Activated CD8-positive, alpha-beta T cell treated with anti-CD3 and anti-CD28 coated beads for 36 hours (primary cell): ENCODE measurements around the gene ZNF563. TPM values are rescaled to one million over a fixed set of nuclear protein-coding genes. Genes with fewer than 3 reads are reported as not detected.

Source experiments
- ATAC-seq: fragments of 200-7000 bp; cut with Tn5 transposase; one replicate; pipeline ENCODE4 v1.10.0; 2021; ENCODE audit warnings: mild to moderate bottlenecking, moderate library complexity
- CTCF ChIA-PET: fragments of 350-600 bp; sonication (Branson Sonifier 250); formaldehyde crosslinking; loops from one replicate; lab custom pipeline; 2021; ENCODE audit warnings: antibody characterized with exemption; lab: Charles Lee
- POLR2A ChIA-PET: fragments of 350-600 bp; sonication (Branson Sonifier 250); formaldehyde crosslinking; loops from one replicate; lab custom pipeline; 2021; ENCODE audit warnings: antibody characterized with exemption; lab: Charles Lee
- DNase-seq: peaks from one replicate; pipeline ENCODE4 v3.0.0-alpha.2; 2020
- H3K27ac Mint-ChIP-seq: one replicate; pipeline ENCODE4 v1.8.0; 2021; ENCODE audit warnings: mild to moderate bottlenecking, mixed read lengths
- H3K27me3 Mint-ChIP-seq: one replicate; pipeline ENCODE4 v1.8.0; 2021; ENCODE audit warnings: mixed read lengths
- H3K36me3 Mint-ChIP-seq: one replicate; pipeline ENCODE4 v1.8.0; 2021; ENCODE audit warnings: low read depth, mixed read lengths
- H3K4me1 Mint-ChIP-seq: one replicate; pipeline ENCODE4 v1.8.0; 2021; ENCODE audit warnings: low read depth, mixed read lengths
- H3K4me3 Mint-ChIP-seq: one replicate; pipeline ENCODE4 v1.8.0; 2021; ENCODE audit warnings: mild to moderate bottlenecking, moderate library complexity, mixed read lengths
- H3K9me3 Mint-ChIP-seq: one replicate; pipeline ENCODE4 v1.8.0; 2021; ENCODE audit warnings: mixed read lengths
- CTCF ChIP-seq: fragments of 200-600 bp; IDR thresholded peaks from one replicate; pipeline ENCODE4 v1.8.0; 2022; ENCODE audit warnings: antibody characterized with exemption, mild to moderate bottlenecking
- intact Hi-C: fragments of 100-400 bp; cut with micrococcal nuclease; formaldehyde crosslinking; loops from one replicate; pipeline ENCODE4 v1.10.0; 2022
- total RNA-seq, 2 experiments: library from RNA; stranded (reverse); gene quantifications; one replicate each; pipeline ENCODE4 v1.2.3, GENCODE V29; 2021

ZNF563 gene
- total RNA-seq, 2 experiments from 2014 or later, result 6.0 to 7.1 TPM

GRCh38 chr19:12287958-12288500 lies 45.4 kb downstream of the ZNF563 start:
- POLR2A ChIA-PET, result no interaction called here

GRCh38 chr19:12284631-12285030 lies 48.8 kb downstream of the ZNF563 start:
- Mint-ChIP-seq H3K27me3 (no peaks in the 10 kb centered on the region), H3K36me3 (peaks cover 20% of the 10 kb centered on the region), H3K4me1 (peaks cover 47% of the 10 kb centered on the region), H3K4me3 (no peak overlapping the region), H3K9me3 (no peaks in the 10 kb centered on the region), H3K27ac (no peak overlapping the region)
- intact Hi-C loops, result no loop called here
- DNase-seq (no peak), ATAC-seq (no peak)
- no peak for TF ChIP-seq CTCF
- CTCF ChIA-PET, result no interaction called here
- POLR2A ChIA-PET, result no interaction called here

More at GRCh38 chr19:12287958-12288500, 45.4 kb downstream of the ZNF563 start:
- CTCF ChIA-PET, result no interaction called here
- ATAC-seq (no peak), DNase-seq (no peak)
- Mint-ChIP-seq H3K4me1 (peaks cover 41% of the 10 kb centered on the region), H3K9me3 (no peaks in the 10 kb centered on the region), H3K36me3 (peaks cover 23% of the 10 kb centered on the region), H3K27ac (peak overlapping the region; percentile 52), H3K4me3 (no peak overlapping the region), H3K27me3 (no peaks in the 10 kb centered on the region)
- intact Hi-C loops, result no loop called here
- no peak for TF ChIP-seq CTCF

DNA sequence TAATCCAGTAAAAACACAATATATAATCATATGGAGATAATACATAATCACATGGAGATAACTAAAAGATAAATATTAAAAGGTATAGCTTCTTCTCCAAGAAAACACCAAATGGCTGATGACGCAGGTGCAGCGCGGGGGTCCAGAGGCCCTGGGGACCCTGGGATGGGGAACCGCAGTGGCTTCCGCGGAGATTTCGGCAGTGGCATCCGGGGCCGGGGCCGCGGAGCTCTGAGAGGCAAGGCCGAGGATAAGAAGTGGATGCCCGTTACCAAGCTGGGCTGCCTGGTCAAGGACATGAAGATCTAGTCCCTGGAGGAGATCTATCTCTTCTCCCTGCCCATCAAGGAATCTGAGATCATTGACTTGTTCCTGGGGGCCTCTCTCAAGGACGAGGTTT lies 49.2 kb downstream of the ZNF563 start:
- Mint-ChIP-seq H3K27me3 (no peaks in the 10 kb centered on the region), H3K36me3 (peaks cover 21% of the 10 kb centered on the region), H3K9me3 (no peaks in the 10 kb centered on the region), H3K4me3 (no peak overlapping the region), H3K27ac (no peak overlapping the region), H3K4me1 (peaks cover 47% of the 10 kb centered on the region)
- TF ChIP-seq CTCF, result no peak
- ATAC-seq, result no peak
- no peak for DNase-seq
- ChIA-PET CTCF (interaction anchor here (1.6 kb wide), 1 partner anchor 10 kb away, joined by 4 read pairs; no protein-coding TSS in a partner anchor), POLR2A (no interaction called here)
- intact Hi-C loops, result no loop called here

- DNase-seq (no peak), ATAC-seq (no peak)
- H3K27ac Mint-ChIP-seq, result no peak overlapping the region
- H3K4me1 Mint-ChIP-seq, result peaks cover 46% of the 10 kb centered on the region
- POLR2A ChIA-PET, result interaction anchor here (1.1 kb wide), 1 partner anchor 115 kb away, joined by 3 read pairs; no protein-coding TSS in a partner anchor
- peaks cover 61% of the 10 kb centered on the region for H3K36me3 Mint-ChIP-seq
- CTCF ChIA-PET, result no interaction called here
- no peak overlapping the region for H3K4me3 Mint-ChIP-seq
- no peak for TF ChIP-seq CTCF
- intact Hi-C loops, result no loop called here
- peaks cover 33% of the 10 kb centered on the region for H3K9me3 Mint-ChIP-seq
- no peaks in the 10 kb centered on the region for H3K27me3 Mint-ChIP-seq
Measured at GRCh38 chr19:12278713-12279112, 54.7 kb downstream of the ZNF563 start.

DNA sequence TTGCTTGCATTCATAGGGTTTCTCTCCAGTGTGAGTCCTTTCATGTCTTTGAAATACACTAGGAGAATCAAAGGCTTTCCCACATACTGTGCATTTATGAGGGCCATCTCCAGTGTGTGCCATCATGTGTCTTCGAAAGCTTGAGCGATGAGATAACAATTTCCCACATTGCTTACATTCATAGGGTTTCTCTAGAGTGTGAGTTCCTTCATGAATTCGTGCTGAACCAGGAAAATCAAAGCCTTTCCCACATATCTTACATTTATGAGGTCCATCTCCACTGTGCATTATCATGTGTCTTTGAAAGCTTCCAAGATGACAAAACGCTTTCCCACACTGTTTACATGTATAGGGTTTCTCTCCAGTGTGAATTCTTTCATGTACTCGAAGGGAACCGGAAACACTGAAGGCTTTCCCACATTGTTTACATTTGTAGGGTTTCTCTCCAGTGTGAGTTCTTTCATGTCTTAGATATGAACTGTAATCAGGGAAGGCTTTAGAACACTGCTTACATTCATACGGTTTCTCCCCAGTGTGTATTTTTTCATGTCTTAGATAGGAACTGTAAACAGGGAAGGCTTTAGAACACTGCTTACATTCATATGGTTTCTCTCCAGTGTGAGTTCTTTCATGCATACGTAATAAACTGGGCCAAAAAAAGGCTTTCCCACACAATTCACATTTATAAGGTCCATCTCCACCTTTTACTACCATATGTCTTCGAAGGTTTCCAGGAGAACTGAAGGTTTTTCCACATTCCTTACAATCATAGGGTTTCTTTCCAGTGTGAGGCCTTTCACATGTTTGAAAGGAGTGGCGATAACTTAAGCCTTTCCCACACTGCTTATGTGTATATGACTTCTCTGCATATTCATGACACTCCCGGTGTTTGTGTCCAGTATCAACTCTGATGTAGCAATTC lies 60.2 kb downstream of the ZNF563 start:
- H3K9me3 Mint-ChIP-seq, result peaks cover 65% of the 10 kb centered on the region
- no peak overlapping the region for H3K4me3 Mint-ChIP-seq
- POLR2A ChIA-PET, result no interaction called here
- no peaks in the 10 kb centered on the region for H3K27me3 Mint-ChIP-seq
- CTCF ChIA-PET, result no interaction called here
- H3K27ac Mint-ChIP-seq, result no peak overlapping the region
- no peak for TF ChIP-seq CTCF
- ATAC-seq (no peak), DNase-seq (no peak)
- H3K36me3 Mint-ChIP-seq, result peaks cover 80% of the 10 kb centered on the region
- intact Hi-C loops, result no loop called here
- peaks cover 7% of the 10 kb centered on the region for H3K4me1 Mint-ChIP-seq
